ENCODE measurements around the gene MAPK11. TPM values are rescaled to one million over a fixed set of nuclear protein-coding genes. Genes with fewer than 3 reads are reported as not detected.

The MAPK11 gene
- total RNA-seq, 1 experiment from 2014 or later: 19.3 TPM

- intact Hi-C loops (cut with micrococcal nuclease): no loop called here
- Histone ChIP-seq H4K20me1 (ENCODE audit: insufficient read depth) (no peaks in the 10 kb centered on the region), H3K27ac (ENCODE audit: low read depth, low read length) (peak overlapping the region; percentile 30; the same call in 1 of the 2 replicates), H3K79me2 (ENCODE audit: insufficient read depth, low read length) (peaks cover 14% of the 10 kb centered on the region; the same call in 1 of the 2 replicates), H3K4me3 (replicated peaks in 1 of 2; ENCODE audit: low read depth in 1 of 2, low read length in 2 of 2) (no peak overlapping the region), H3K9me2 (ENCODE audit: insufficient read depth) (no peaks in the 10 kb centered on the region), H3K4me1 (ENCODE audit: control insufficient read depth in 1 of 2, insufficient read depth in 2 of 2, low read length in 2 of 2) (peaks cover 20 to 34% of the 10 kb centered on the region in 2 experiments), H3K36me3 (ENCODE audit: control insufficient read depth in 1 of 2, insufficient read depth in 2 of 2, low read length in 2 of 2) (peaks cover 29 to 74% of the 10 kb centered on the region in 2 experiments), H3K9me3 (ENCODE audit: control insufficient read depth in 1 of 2, insufficient read depth in 1 of 2, low read depth in 1 of 2, low read length in 2 of 2) (peaks cover 4 to 11% of the 10 kb centered on the region in 2 experiments; a peak in 2 of 4 replicates), H3K4me2 (ENCODE audit: low read length) (no peak overlapping the region), H3K9ac (ENCODE audit: low read length) (no peak overlapping the region), H2AFZ (ENCODE audit: low read depth, low read length, poor library complexity, severe bottlenecking) (no peak overlapping the region), H3K27me3 (ENCODE audit: insufficient read depth, low read length) (no peaks in the 10 kb centered on the region)
- ChIA-PET CTCF (no interaction called here), POLR2A (no interaction called here), RAD21 (ENCODE audit: low non-redundant PET in 1 of 2, low total read pairs in 2 of 2, uncharacterized antibody in 2 of 2, unreplicated experiment in 2 of 2) (interaction anchor here in 1 of 2 experiments (0.6 kb wide), 1 partner anchor 30 kb away, joined by 3 read pairs; no protein-coding TSS in a partner anchor)
- ATAC-seq (no peak), DNase-seq (ENCODE audit: low read depth, low spot score) (no peak)
- no TSS peak for BruUV-seq (replicated peaks)
- TF ChIP-seq EZH2 (IDR thresholded peaks at IDR 0.05): no peak
- no peak for TF ChIP-seq SIN3A (IDR thresholded peaks at IDR 0.05; ENCODE audit: low read depth)
- TF ChIP-seq EZH2phosphoT487 (IDR thresholded peaks at IDR 0.05; ENCODE audit: borderline replicate concordance): no peak
- TF ChIP-seq JUND (IDR thresholded peaks at IDR 0.05): no peak
- TF ChIP-seq CBX3 (IDR thresholded peaks at IDR 0.05; ENCODE audit: low read depth): no peak
- no peak for TF ChIP-seq SP1 (IDR thresholded peaks at IDR 0.05; ENCODE audit: low read depth)
- TF ChIP-seq ZNF274 (IDR thresholded peaks at IDR 0.05; ENCODE audit: low read depth, low read length): no peak
- no peak for TF ChIP-seq REST (IDR thresholded peaks at IDR 0.05; ENCODE audit: low read depth)
- no peak for TF ChIP-seq POLR2A (IDR thresholded peaks at IDR 0.05; ENCODE audit: borderline replicate concordance, extremely low read depth, insufficient read depth, insufficient read length)
- no peak for TF ChIP-seq CTCF (IDR thresholded peaks at IDR 0.05 in 2 of 3, conservative IDR thresholded peaks at IDR 0.05 in 1 of 3; ENCODE audit: borderline replicate concordance in 1 of 3, insufficient read depth in 1 of 3, low read depth in 2 of 3, low read length in 2 of 3)
- TF ChIP-seq POLR2AphosphoS5 (IDR thresholded peaks at IDR 0.05; ENCODE audit: low read depth, low read length): no peak
- TF ChIP-seq EGR1 (IDR thresholded peaks at IDR 0.05; ENCODE audit: low read depth): no peak
- no peak for TF ChIP-seq ATF3 (IDR thresholded peaks at IDR 0.05)
- no peak for TF ChIP-seq ZFX (IDR thresholded peaks at IDR 0.05)
- TF ChIP-seq ZBTB33 (IDR thresholded peaks at IDR 0.05; ENCODE audit: extremely low read depth, insufficient replicate concordance, low read length): no peak
- no peak for TF ChIP-seq CEBPB (IDR thresholded peaks at IDR 0.05; ENCODE audit: low read depth)
- TF ChIP-seq YY1 (IDR thresholded peaks at IDR 0.05; ENCODE audit: extremely low read depth, insufficient replicate concordance, low read depth, low read length): no peak
- no peak for TF ChIP-seq ELF1 (IDR thresholded peaks at IDR 0.05; ENCODE audit: borderline replicate concordance, low read depth)
Observed at GRCh38 chr22:50280022-50280707, 10.0 kb upstream of the MAPK11 start.
